GM18951 (cell line): ENCODE results near the gene BLMH.

ENCODE experiments used
- POLR2A ChIP-seq: IDR thresholded peaks from 4 replicates; pipeline ENCODE4 v1.6.1; 2011; ENCODE audit warnings: mild to moderate bottlenecking; ENCODE audit not compliant: insufficient read length, insufficient read depth; ENCODE audit errors: extremely low read depth
- in situ Hi-C: fragments of 300-500 bp; cut with MboI; formaldehyde crosslinking; loops from one replicate; pipeline ENCODE4 v1.12.0; 2022; ENCODE audit warnings: low sequenced_read_pairs, mixed read lengths, inconsistent platforms; ENCODE audit not compliant: unreplicated experiment

The BLMH gene, protein sequence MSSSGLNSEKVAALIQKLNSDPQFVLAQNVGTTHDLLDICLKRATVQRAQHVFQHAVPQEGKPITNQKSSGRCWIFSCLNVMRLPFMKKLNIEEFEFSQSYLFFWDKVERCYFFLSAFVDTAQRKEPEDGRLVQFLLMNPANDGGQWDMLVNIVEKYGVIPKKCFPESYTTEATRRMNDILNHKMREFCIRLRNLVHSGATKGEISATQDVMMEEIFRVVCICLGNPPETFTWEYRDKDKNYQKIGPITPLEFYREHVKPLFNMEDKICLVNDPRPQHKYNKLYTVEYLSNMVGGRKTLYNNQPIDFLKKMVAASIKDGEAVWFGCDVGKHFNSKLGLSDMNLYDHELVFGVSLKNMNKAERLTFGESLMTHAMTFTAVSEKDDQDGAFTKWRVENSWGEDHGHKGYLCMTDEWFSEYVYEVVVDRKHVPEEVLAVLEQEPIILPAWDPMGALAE

DNA sequence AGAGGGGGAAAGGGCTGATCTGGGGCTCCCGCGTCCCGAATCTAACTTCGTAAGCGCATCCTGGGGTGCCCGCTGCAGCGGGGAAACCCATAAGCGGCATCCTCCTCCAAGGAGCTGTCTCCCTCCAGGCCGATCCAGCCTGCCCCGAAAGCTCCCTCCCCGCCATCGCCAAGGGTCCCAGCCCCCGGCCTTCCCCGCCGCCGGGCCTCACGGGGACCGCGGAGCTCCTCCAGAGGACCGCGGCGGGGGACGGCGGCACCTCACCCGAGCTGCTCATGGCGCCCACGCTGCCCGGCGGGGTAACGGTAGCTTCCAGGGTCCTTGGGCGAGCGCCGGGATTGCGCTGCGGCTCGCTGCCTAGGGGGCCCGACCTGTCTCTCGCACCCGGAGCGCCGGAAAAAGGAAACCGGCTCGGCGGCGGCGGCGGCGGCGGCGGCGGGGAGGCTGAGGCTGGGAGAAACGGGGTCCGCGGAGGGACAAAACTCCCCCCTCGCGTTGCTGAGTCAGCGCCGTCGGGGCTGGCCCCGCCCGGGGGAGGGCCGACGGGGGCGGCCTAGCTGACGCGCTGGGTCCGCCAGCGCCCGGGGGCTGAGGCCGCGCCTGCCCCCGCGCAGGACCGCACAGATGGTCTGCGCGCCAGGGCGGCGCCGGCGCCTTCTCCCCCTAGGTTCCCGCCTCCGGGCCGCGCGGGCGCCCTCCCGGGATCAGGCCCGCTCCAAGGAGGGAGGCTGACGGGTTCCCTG is at the start of gene BLMH:
BLMH (minus strand) TSS at position 402 of the 743 bp plus-strand sequence; CDS start at position 277, 125 bp downstream.
- peak; percentile 90 for TF ChIP-seq POLR2A
- in situ Hi-C loops: no loop called here

DNA sequence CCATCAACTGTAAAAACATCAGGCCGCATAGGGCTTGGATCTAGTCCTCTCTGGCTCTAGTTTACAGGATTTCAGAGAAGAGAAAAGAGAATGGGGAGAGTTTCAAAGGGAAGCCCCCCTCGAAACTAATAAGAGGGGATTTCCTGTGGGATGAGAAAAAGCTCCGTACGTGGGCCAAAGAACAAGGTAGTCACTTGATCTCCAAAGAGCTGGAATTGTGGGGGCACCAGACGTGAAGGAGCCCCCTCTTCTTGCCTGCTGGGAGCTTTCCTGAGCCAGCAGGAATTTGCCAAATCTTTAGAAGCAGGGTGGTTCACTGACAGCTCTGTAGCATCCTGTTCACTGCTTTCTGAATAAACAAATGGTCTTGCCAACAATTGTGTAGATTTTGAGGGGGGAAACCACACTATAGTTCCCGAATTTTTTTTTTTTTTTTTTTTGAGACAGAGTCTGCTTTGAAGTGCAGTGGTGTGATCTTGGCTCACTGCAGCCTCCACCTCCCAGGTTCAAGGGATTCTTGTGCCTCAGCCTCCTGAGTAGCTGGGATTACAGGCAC is 49.1 kb upstream of the BLMH start:
- no peak for TF ChIP-seq POLR2A
- in situ Hi-C loops: loop anchor here (25.0 kb wide), 1 partner anchor 371 kb away; no protein-coding TSS in a partner anchor

DNA sequence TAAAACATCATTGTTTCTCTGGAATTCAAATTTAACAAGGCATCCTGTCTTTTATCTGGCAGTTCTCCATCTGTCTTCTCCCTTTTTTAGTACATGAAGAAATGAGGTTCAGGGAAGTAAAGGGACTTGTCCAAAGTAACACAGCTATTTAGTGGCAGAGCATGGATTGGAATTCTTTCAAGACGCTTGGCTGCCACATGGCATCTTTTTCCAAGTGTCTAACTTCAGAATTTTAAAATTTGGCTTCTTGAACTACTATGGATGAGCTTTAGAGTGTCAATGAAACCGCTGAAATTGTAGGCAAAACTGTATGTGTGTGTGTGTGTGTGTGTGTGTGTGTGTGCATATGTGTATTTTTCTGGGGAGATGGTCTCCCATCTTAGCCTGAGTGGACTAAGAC is 47.3 kb upstream of the BLMH start:
- in situ Hi-C loops: loop anchor here (10.0 to 25.0 kb wide), 2 partner anchors 234 to 373 kb away; no protein-coding TSS in a partner anchor
- no peak for TF ChIP-seq POLR2A

DNA sequence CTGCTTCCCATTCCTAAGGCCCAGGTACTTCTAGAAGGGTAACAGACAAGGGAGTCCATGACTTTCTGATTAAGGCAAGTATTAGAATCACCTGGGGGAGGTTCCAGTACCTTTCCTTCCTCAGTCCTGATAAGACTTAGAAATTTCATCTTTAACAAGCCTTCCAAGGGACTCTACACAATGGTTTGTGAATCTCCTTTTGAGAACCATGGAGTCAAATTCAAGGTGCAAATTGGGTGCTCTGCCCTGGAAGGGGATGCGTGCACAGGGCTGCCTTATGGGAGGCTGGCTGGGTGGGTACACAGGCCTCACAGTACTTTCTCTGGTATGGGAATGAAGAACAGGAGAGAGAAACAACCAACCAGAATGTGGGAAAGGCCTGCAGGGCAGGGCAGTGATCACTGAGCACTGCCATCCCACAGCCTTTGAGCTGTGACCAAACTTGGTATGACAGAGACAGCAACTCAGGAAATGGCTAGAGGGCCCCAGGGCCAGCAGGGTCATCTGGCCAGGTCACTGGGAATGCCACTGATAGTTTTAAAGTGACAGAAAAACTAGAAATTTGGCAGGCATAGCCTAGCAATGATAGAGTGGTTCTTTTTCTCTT is 45.8 kb upstream of the BLMH start:
- in situ Hi-C loops: loop anchor here (10.0 to 25.0 kb wide), 2 partner anchors 233 to 375 kb away; no protein-coding TSS in a partner anchor
- TF ChIP-seq POLR2A: no peak

DNA sequence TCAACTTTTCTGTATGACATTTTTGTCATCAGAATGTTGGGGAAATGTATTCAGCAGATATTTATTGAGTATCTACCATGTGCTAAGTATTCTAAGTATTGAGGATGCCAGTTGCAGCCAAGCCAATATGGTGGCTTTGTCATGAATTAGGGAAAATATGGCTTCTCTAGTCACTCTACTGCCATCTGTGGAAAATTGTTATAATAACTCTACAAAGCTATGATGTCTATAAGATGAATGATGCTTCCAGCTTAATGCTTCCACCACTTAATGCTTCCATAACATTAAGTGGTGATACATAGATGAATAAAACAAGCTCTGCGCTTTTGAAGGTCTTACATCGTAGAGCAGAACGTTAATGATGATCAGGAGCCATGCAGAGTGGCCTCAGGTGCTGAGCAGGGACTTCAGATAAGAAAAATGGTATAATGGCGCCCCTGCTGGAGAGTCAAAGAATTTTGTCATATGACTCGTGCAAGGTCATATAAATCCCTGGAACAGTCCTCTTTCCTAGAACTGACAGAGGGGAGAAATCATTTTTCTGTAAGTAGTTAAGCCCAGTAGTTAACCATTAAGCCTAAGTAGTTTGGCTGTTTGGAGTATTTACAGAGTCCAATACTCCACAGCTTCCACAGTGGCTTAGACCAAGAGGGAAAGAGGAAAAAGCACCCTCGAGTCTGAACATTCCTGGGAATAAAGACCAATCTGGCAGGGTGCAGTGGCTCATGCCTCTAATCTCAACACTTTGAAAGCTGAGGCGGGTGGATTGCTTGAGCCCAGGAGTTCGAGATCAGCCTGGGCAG is 44.8 kb upstream of the BLMH start:
- TF ChIP-seq POLR2A: no peak
- in situ Hi-C loops: loop anchor here (10.0 to 25.0 kb wide), 2 partner anchors 232 to 376 kb away; no protein-coding TSS in a partner anchor

DNA sequence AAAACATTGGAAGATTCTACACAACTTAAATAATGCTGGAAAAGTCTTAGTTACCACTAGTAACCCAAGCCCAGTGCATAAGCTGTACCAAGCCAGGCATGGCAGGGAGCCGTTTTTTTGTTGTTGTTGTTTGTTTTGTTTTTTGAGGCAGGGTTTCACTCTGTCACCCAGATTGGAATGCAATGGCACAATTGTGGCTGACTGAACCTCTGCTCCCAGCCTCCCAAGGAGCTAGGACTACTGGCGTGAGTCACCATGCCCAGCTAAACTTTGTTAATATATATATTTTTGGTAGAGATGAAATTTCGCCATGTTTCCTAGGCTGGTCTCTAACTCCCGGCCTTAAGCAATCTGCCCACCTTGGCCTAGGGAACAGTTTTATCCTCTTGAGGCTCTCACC is 42.7 kb upstream of the BLMH start:
- in situ Hi-C loops: loop anchor here (10.0 to 25.0 kb wide), 2 partner anchors 230 to 378 kb away; no protein-coding TSS in a partner anchor
- TF ChIP-seq POLR2A: no peak

DNA sequence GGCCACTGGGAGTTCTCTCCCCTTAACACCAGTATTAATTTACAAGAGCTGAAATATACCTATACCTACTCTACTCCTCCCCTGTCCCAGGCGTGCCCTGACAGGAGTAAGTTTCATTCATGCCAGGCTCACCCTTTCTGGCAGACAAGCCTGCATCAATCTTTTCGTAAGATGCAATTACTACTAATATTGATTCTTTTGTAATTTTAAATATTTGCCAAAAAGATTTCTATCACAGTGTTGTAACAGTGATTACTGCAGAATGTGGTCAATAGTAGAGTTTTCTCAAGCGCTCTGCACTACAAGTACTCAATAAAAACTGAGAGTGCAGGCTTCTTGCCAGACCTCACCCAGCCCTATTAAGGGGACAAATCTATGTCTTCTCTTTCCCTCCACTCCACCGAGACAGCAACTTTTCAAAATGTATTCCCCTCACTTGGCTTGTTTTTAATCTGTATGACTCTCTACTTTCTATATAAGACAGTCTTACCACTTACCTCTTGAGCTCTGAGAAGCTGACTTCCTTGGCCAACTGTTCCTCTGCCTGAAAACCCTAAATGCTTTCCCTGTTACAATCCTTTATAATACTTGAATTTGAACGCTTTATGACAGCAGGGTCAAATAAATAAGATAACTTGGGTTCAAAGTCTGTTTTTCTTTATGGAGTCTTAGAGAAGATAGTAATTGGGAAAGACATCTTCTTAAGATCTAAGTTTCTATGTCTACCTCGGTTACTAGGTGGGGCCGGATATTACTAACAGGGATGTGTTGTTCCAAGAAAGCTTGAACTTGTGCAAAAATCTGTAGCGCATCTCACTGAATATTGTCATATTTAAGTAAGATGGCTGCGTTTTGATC is 42.0 kb upstream of the BLMH start, which contains the start of gene TMIGD1:
TMIGD1 (minus strand) TSS at position 555 of the 858 bp plus-strand sequence. CDS start 1,924 bp downstream, outside the sequence.
- in situ Hi-C loops: loop anchor here (10.0 to 25.0 kb wide), 2 partner anchors 229 to 379 kb away; no protein-coding TSS in a partner anchor
- no peak for TF ChIP-seq POLR2A

DNA sequence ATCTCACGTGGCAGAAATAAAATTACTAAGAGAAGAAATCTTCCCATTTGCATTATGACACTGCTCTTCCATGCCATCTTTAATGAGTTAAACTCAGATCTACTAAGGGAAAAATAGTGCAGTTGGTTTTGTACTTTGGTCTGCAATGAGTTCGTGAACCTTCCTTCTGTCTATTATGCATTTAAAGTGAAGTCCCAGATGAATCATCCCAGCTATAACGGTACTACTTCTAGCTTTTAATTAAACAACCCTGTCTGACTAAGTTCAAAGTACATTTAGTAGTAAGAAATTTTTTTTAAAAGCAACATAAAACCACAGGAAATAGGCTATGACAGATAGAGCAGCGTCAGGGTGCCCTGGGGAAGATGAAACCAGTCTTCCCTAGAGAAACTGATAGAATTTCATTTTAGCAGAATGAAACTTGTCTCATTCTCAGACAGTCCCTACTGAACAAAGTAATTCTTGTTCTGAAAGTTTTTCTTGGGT is 40.4 kb upstream of the BLMH start:
- in situ Hi-C loops: loop anchor here (10.0 to 25.0 kb wide), 2 partner anchors 227 to 380 kb away; no protein-coding TSS in a partner anchor
- TF ChIP-seq POLR2A: no peak

DNA sequence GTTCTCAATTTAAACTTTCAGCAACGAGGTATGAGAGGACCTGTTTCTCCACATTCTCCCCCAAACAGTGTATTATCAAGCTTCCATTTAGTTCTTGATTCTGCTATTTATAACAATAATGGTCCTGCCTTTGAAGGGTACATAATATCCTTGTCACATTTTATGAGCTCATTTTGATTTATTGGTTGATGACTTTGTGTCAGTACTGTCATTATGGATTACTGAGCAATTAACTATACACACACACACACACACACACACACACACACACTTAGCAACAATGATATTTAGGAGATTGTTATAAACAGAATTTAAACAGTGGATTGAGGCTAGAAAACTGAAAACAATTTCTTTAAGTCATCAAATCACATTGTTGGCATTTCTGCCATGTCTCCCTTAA is 35.1 kb upstream of the BLMH start:
- no peak for TF ChIP-seq POLR2A
- in situ Hi-C loops: loop anchor here (25.0 kb wide), 1 partner anchor 385 kb away; no protein-coding TSS in a partner anchor

DNA sequence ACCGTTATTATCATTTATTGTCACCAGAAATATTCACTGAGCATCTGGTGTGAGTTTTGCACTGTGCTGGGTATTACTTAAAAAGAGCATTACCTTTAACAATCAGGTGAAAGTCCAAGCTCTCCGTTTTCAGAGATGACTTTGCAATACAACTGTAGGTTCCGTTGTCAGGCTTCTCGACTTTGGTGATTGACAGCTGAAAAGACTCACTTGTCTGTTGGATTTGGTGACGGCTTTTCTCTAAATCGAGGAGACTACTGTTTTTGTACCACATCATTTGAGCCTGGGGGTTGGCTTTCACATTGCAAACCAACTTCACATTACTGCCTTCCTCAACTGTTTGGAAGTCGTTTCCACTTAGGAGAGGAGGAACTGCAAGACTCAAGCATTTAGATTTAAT is 33.0 kb upstream of the BLMH start:
- TF ChIP-seq POLR2A: no peak
- in situ Hi-C loops: loop anchor here (25.0 kb wide), 1 partner anchor 388 kb away; no protein-coding TSS in a partner anchor

DNA sequence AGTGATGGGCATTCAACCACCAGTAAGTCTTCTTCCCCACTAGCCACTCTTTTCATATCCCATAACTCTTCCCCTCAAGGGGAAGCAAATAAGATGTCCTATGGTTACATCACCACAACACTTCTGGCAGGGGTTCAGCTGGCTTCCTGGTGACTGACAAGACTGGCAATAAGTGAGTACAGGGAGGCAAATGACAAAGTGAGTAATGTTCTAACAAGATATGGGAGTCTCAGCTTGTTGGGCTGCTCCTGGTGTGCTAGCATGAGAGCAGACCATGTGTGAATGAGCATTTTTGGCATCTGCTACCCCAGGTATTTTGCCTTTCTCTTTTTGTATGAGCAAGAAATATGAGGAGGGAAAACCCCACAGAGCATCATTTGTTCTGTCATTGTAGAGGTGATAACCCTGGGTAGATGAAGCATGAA is 32.2 kb upstream of the BLMH start:
- no peak for TF ChIP-seq POLR2A
- in situ Hi-C loops: no loop called here
